Measurements from ENCODE around the gene NRG2. TPM values are rescaled to one million over a fixed set of nuclear protein-coding genes. Genes with fewer than 3 reads are reported as not detected.

The NRG2 gene
- polyA plus RNA-seq, 3 donors, result 2.0 to 4.8 (median 3.1) TPM

GRCh38 chr5:140043508-140043872 lies 391 bp upstream of the NRG2 start:
- 1% methylated on average over 12 of the region's 12 CpGs for WGBS, 3 donors
- H3K27ac ChIP-seq (ENCODE audit: low read depth, low read length), result no peak overlapping the region

- no peak overlapping the region for H3K27ac ChIP-seq (ENCODE audit: low read depth, low read length)
- WGBS, 3 donors, result 0% methylated on average over 19 of the region's 19 CpGs
Observed at GRCh38 chr5:140042393-140042642, 781 bp downstream of the NRG2 start.

- 6 to 7% (median 7%) methylated on average over 33 to 34 of the region's 34 CpGs for WGBS, 3 donors
- no peak overlapping the region for H3K27ac ChIP-seq (ENCODE audit: low read depth, low read length)
Observed at GRCh38 chr5:140041492-140042392, 1.4 kb downstream of the NRG2 start.

- H3K27ac ChIP-seq (ENCODE audit: low read depth, low read length), result no peak overlapping the region
Observed at GRCh38 chr5:140041099-140041491, 2.0 kb downstream of the NRG2 start.

GRCh38 chr5:140040358-140040757 lies 2.7 kb downstream of the NRG2 start:
- WGBS, 3 donors, result 56 to 89% (median 76%) methylated on average over 1 of the region's 1 CpG
- H3K27ac ChIP-seq (ENCODE audit: low read depth, low read length), result no peak overlapping the region

More at GRCh38 chr5:140041099-140041491, 2.0 kb downstream of the NRG2 start:
- WGBS, 3 donors, result 31 to 75% (median 61%) methylated on average over 4 of the region's 4 CpGs

GRCh38 chr5:140039561-140039960 lies 3.5 kb downstream of the NRG2 start:
- no peak overlapping the region for H3K27ac ChIP-seq (ENCODE audit: low read depth, low read length)
- WGBS, 3 donors, result 30 to 41% (median 33%) methylated on average over 4 of the region's 4 CpGs

GRCh38 chr5:140038373-140038957 lies 4.6 kb downstream of the NRG2 start:
- WGBS, 3 donors, result 10 to 13% (median 12%) methylated on average over 7 of the region's 7 CpGs
- no peak overlapping the region for H3K27ac ChIP-seq (ENCODE audit: low read depth, low read length)

- 79 to 90% (median 90%) methylated on average over 4 of the region's 4 CpGs for WGBS, 3 donors
- no peak overlapping the region for H3K27ac ChIP-seq (ENCODE audit: low read depth, low read length)
Observed at GRCh38 chr5:140037012-140037411, 6.1 kb downstream of the NRG2 start.

- 44 to 81% (median 72%) methylated on average over 2 of the region's 2 CpGs for WGBS, 3 donors
- no peak overlapping the region for H3K27ac ChIP-seq (ENCODE audit: low read depth, low read length)
Observed at GRCh38 chr5:140035881-140036280, 7.2 kb downstream of the NRG2 start.

GRCh38 chr5:140033037-140033760 lies 9.9 kb downstream of the NRG2 start:
- no peak overlapping the region for H3K27ac ChIP-seq (ENCODE audit: low read depth, low read length)
- 78 to 92% (median 89%) methylated on average over 3 of the region's 3 CpGs for WGBS, 3 donors

GRCh38 chr5:140032296-140032695 lies 10.8 kb downstream of the NRG2 start:
- 84 to 93% (median 93%) methylated on average over 2 of the region's 2 CpGs for WGBS, 3 donors

GRCh38 chr5:140027807-140028206 lies 15.3 kb downstream of the NRG2 start:
- WGBS, 3 donors, result 88 to 100% (median 93%) methylated on average over 2 of the region's 2 CpGs
- H3K27ac ChIP-seq (ENCODE audit: low read depth, low read length), result no peak overlapping the region

More at GRCh38 chr5:140032296-140032695, 10.8 kb downstream of the NRG2 start:
- no peak overlapping the region for H3K27ac ChIP-seq (ENCODE audit: low read depth, low read length)

GRCh38 chr5:140025736-140026135 lies 17.4 kb downstream of the NRG2 start:
- H3K27ac ChIP-seq (ENCODE audit: low read depth, low read length), result no peak overlapping the region
- 83 to 85% (median 84%) methylated on average over 3 of the region's 3 CpGs for WGBS, 3 donors

- no peak overlapping the region for H3K27ac ChIP-seq (ENCODE audit: low read depth, low read length)
- WGBS, 3 donors, result 40 to 56% (median 44%) methylated on average over 1 of the region's 1 CpG
Observed at GRCh38 chr5:140024928-140025327, 18.2 kb downstream of the NRG2 start.

GRCh38 chr5:140023611-140024191 lies 19.4 kb downstream of the NRG2 start:
- no peak overlapping the region for H3K27ac ChIP-seq (ENCODE audit: low read depth, low read length)
- WGBS, 3 donors, result 80 to 89% (median 88%) methylated on average over 6 of the region's 6 CpGs

GRCh38 chr5:140020601-140021177 lies 22.4 kb downstream of the NRG2 start:
- WGBS, 3 donors, result 52 to 63% (median 59%) methylated on average over 4 of the region's 4 CpGs
- no peak overlapping the region for H3K27ac ChIP-seq (ENCODE audit: low read depth, low read length)

- 37 to 64% (median 61%) methylated on average over 4 of the region's 4 CpGs for WGBS, 3 donors
Observed at GRCh38 chr5:140018920-140019644, 24.0 kb downstream of the NRG2 start.

GRCh38 chr5:140018517-140018916 lies 24.6 kb downstream of the NRG2 start:
- WGBS, 3 donors, result 84 to 89% (median 86%) methylated on average over 7 of the region's 7 CpGs
- H3K27ac ChIP-seq (ENCODE audit: low read depth, low read length), result no peak overlapping the region

More at GRCh38 chr5:140018920-140019644, 24.0 kb downstream of the NRG2 start:
- no peak overlapping the region for H3K27ac ChIP-seq (ENCODE audit: low read depth, low read length)
